CD4-positive, alpha-beta memory T cell (primary cell): ENCODE results near the gene GPRASP2. TPM values are rescaled to one million over a fixed set of nuclear protein-coding genes. Genes with fewer than 3 reads are reported as not detected.

Source experiments
- polyA plus RNA-seq, 2 donors: library from polyadenylated mRNA; unstranded; fragments of 300-500 nt; fragmentation: Illumina TruSeq; gene quantifications; one replicate each; pipeline ENCODE4 v1.2.3, GENCODE V29; 2021
- total RNA-seq, 2 experiments: library from RNA; stranded (reverse); gene quantifications; one replicate each; pipeline ENCODE4 v1.2.3, GENCODE V29; 2021

GPRASP2 gene
- total and polyA plus RNA-seq, 4 experiments from 2014 or later = 1.6 to 3.2 (median 2.0) TPM

Other genes with a start within 250 kb of the GPRASP2 start
- gene TCP11X2, start 240.6 kb upstream of the GPRASP2 start, total RNA-seq = not detected
- gene TCP11X2, start 240.6 kb upstream of the GPRASP2 start, polyA plus RNA-seq = not detected
- not detected for gene TMSB15A, start 195.7 kb upstream of the GPRASP2 start, total RNA-seq
- gene TMSB15A, start 195.7 kb upstream of the GPRASP2 start, polyA plus RNA-seq = not detected
- 10 to 100 TPM; 10.1 to 12.2 TPM for gene ARMCX5, start 112.9 kb upstream of the GPRASP2 start, total RNA-seq
- 10 to 100 TPM; 10.3 to 11.6 TPM for gene ARMCX5, start 112.9 kb upstream of the GPRASP2 start, polyA plus RNA-seq
- 10 to 100 TPM; 51.4 to 51.7 TPM for gene GPRASP1, start 61.0 kb upstream of the GPRASP2 start, total RNA-seq
- gene GPRASP1, start 61.0 kb upstream of the GPRASP2 start, polyA plus RNA-seq = 1 to 10 TPM; 1.9 to 9.2 TPM
- gene GPRASP3, start 8.3 kb downstream of the GPRASP2 start, total RNA-seq = 1 to 10 TPM; 2.4 to 3.5 TPM
- gene GPRASP3, start 8.3 kb downstream of the GPRASP2 start, polyA plus RNA-seq = 1 to 10 TPM in 1 of 2 donors, under 1 TPM in 1; 0.63 to 1.1 TPM
- gene RAB40AL, start 224.8 kb downstream of the GPRASP2 start, total RNA-seq = under 1 TPM in 1 of 2 experiments, not detected in 1; 0.64 TPM
- not detected for gene RAB40AL, start 224.8 kb downstream of the GPRASP2 start, polyA plus RNA-seq